HG03558 (cell line): ENCODE data around the gene FCER1G.
"Not testable (repeated sequence)": the region's sequence is repeated elsewhere in the genome, so short reads cannot be mapped to it uniquely, and the experiment has no call there.

Experiments used
- ATAC-seq: cut with Tn5 transposase; IDR thresholded peaks from one replicate; pipeline ENCODE4 v1.9.1; 2021; ENCODE audit warnings: moderate number of reproducible peaks; ENCODE audit not compliant: unreplicated experiment; ENCODE audit errors: extremely low read depth

FCER1G gene

DNA sequence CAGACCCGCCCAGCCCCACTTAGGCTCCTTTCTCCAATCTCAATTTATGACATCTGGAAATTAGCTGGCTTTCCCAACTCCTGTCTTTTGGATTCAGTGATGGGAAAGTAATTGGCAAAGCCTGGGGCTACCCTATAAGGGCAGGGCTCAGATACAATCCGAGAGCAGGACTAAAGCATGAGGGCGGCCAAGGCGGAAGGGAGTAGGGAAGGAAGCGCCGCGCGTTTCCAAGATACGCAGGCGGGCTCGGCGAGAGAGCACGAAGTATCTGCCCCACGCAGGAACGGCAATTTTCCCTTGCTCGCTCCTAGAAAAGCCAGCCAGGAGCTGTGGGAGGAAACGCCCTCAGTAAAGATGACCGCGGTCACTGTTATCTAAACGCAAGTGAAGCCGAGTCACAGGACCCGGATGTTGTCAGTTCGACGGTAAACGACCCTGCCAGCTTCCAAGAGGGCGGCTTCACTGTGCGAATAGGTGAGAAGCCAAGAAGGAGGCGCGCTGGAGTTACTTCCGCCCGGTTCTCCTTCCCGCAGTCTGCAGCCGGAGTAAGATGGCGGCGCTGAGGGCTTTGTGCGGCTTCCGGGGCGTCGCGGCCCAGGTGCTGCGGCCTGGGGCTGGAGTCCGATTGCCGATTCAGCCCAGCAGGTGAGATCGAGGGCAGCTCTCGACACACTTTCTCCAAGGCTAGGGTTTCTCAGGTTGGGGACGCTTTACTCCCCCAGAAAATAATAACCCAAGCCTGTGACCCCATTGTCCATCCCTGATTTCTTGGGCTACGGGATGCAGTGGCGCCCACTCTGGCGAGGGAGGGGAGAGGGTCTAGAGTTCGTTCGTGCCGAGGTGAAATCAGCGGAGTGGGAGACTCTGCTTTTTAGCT lies 13.0 kb upstream of the FCER1G start, which contains the start of gene NDUFS2:
TSS of gene NDUFS2 (plus strand) at position 532 of the 877 bp plus-strand sequence. CDS start at position 551, 19 bp downstream.
- ATAC-seq, result peak; percentile 64

DNA sequence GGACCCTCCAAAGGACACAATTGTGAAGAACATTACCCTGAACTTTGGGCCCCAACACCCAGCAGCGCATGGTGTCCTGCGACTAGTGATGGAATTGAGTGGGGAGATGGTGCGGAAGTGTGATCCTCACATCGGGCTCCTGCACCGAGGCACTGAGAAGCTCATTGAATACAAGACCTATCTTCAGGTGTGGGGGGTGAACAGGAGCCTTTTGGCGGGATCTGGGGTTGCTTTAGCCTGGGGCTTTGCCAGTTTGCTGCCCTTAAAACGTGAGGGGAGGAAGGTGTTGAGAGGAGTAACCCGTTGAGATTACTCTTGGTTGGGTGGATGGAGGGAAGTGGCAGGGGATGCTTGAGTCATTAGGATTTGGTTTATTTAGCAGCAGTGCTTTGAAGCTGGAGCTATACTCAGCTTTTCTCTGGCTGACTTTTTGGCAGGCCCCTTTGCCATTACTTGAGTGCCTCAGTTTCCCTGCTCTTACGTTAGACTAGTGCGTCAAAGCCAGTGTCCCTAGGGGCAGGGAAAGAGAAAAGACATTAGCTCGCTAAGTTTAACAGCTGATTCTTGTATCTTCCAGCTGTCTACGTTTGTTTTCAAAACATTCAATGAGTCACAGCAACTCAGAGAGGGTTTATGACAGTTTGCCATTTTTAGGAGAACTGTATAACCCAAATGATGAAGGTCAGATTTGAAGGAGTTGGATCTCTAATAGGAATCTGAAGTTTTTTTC lies 8.5 kb upstream of the FCER1G start:
- ATAC-seq, result no peak

DNA sequence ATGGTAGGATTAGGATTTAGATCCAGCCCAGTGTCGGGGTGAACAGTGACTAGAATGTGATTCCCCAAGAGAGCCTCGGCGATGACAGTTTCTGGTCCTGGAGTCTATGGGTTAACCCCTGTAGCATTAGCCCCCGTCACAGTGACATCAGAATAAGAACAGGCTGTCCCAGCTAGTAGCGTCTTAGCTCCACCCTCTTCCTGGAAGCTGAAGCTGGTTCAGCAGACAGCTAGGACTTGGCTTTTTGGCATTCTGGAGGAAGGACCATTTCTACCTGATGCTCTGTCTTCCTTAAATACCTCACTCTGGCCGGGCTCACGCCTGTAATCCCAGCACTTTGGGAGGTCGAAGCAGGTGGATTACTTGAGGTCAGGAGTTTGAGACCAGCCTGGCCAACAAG lies 7.9 kb upstream of the FCER1G start:
- ATAC-seq, result no peak

DNA sequence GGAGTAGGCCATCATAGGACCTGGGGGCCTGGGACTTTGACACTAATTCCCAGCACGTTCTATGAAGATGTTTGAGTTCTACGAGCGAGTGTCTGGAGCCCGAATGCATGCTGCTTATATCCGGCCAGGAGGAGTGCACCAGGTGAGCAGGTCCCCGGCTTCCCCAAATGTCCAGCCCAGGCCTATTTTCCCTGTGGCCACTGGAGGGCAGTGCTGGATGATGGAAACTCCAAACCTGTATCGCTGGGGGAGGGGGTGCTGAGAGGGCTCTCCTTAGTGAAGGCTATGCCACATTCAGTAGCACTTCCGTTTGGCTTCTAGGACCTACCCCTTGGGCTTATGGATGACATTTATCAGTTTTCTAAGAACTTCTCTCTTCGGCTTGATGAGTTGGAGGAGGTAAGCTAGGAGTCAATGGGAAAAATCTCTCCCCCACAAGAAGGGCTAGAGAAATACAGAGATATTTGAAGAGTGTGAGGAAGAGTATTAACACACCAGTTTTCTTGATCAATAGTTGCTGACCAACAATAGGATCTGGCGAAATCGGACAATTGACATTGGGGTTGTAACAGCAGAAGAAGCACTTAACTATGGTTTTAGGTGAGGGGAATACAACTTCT lies 5.2 kb upstream of the FCER1G start:
- no peak for ATAC-seq

DNA sequence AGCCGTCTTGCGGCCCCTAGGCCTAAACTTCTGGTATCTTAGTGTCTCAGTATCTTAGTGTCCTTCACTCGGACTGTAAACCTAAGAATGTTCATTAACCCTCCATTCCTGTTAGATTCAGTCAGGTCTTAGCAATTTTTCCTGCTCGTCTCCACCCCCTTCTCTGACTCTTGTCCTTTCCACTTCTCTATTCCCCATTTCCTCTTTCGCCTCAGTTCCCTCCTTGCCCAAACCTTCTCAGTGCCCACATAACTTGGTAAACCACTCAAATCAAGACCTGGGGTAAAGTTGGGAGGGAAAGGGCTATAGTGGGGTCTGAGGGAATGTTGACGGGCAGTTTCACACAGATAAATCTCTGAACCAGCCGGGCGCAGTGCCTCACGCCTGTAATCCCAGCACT lies 726 bp upstream of the FCER1G start:
- no peak for ATAC-seq

DNA sequence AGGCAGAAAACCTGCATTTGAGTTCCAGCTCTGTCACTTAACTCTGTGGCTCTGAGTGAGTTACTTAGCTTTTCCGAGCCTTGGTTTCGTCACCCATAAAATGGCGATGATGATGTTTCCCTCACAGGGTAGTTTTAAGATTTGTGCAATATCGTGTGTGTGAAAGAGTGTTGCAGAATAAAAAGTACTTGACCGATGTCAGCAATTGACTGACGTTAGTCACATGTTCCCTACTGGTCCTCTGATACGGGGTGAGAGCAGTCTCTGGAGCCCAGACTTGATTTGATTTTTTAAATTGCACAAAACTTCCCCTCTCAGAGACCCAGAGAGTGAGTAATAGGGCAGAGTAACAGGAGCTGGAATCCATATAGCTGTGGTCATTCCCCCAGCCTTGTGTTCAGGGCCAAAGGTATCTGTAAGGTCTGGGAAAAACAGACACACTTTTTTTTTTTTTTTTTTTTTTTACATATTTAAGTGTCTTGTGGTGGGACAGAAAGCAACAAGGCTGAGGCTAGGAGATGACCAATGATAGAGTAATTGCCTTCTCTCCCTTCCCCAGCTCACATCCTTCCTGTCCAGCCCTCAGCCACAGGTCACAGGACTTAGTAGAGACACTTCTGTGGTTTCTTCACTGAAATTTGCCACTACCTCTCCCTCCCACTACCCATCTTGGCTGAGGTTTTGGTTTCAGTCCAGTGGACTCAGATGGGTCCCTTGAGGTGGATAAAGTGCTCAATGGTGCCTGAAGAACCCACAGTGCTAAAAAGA lies 2.0 kb downstream of the FCER1G start:
- ATAC-seq, result peak; percentile 58

DNA sequence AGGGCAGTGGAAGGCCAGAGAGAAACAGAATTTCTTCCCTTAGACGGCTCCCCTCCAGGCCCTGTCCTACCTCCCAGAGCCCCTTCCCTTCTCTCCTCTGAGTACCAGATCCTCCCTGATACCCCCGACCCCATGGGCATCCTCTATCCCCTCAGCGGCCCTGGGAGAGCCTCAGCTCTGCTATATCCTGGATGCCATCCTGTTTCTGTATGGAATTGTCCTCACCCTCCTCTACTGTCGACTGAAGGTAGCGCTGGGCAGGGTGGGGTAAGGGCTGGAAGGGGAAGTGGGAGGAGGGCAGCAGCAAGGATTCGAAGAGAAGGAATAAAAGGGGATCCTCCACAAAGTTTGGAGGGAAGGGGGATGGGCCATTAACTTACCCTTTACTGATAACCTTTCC lies 2.7 kb downstream of the FCER1G start:
- no peak for ATAC-seq

DNA sequence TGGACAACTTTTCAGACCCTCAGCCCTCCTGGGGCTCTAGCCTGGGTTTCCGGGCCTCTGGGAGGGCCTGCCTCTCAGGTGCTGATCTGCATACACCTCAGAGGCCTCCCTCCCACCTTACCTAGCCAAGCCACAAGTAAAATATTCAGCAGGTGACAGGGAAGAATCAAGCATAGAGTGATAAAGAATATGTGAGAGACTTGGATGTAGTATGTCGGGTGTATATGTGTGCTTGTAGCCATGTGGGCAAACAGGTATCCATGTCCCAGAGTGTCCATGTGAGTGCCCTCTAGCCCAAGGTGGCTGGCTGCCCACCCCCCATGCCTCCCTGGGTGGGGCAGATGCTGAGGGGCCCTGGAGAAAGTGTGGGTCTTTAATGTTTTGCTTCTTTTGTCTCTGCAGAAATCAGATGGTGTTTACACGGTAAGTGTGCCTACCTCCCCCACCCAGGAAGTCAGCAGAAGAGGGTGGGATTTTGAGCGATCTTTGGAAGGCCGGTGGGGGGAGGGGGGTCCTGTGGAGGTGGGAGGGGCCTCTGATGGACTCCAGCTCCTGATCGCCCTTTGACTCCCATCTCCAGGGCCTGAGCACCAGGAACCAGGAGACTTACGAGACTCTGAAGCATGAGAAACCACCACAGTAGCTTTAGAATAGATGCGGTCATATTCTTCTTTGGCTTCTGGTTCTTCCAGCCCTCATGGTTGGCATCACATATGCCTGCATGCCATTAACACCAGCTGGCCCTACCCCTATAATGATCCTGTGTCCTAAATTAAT lies 3.4 kb downstream of the FCER1G start:
- no peak for ATAC-seq

DNA sequence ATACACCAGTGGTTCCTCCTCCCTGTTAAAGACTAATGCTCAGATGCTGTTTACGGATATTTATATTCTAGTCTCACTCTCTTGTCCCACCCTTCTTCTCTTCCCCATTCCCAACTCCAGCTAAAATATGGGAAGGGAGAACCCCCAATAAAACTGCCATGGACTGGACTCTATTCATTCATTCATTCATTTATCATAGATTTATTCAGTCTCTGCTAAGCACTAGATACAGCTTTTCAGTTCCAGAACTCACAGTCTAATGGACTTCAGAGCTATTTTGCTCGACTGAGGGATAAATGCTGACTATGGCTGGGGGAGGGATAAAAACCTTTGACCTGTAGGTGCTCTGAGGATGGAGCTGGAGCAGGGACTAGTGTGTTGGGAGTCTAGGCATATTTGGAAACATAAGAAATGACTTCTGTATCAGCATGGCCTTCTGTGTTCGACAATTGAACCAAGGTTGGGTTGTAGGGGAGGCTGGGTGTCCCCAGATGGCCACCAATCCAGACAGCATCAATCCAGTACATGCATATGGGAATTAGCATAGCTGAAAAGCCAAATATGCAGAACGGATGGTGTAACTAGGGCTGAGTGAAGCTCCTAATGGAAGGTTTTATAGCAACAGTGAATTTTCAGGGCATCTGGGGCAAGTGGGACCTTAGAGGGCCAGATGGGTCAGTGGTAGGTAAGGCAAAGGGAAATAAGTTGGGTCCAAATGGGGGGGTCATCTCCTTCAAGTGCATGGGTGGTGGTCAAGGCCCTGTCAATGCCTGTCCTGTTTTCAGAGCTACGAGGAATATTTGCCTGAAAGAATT lies 4.2 kb downstream of the FCER1G start:
- ATAC-seq, result no peak

DNA sequence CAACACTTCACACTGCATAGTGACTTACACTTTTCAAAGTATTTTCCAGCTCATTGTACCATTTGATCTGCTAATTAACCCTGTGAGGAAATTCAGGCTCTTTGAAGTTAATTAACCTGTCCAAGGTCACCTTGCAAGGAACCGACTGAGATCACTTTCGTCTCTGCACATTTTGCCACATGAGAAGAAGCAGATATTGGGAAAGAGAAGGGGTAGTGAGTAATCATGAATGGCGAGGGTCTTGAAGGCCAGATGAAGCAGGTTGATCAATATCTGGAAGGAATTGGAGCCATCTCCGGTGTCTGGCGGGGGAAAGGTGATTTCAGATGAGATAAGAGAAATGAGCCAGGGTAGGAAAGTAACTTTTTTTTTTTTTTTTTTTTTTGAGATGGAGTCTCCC lies 4.9 kb downstream of the FCER1G start:
- ATAC-seq, result no peak

DNA sequence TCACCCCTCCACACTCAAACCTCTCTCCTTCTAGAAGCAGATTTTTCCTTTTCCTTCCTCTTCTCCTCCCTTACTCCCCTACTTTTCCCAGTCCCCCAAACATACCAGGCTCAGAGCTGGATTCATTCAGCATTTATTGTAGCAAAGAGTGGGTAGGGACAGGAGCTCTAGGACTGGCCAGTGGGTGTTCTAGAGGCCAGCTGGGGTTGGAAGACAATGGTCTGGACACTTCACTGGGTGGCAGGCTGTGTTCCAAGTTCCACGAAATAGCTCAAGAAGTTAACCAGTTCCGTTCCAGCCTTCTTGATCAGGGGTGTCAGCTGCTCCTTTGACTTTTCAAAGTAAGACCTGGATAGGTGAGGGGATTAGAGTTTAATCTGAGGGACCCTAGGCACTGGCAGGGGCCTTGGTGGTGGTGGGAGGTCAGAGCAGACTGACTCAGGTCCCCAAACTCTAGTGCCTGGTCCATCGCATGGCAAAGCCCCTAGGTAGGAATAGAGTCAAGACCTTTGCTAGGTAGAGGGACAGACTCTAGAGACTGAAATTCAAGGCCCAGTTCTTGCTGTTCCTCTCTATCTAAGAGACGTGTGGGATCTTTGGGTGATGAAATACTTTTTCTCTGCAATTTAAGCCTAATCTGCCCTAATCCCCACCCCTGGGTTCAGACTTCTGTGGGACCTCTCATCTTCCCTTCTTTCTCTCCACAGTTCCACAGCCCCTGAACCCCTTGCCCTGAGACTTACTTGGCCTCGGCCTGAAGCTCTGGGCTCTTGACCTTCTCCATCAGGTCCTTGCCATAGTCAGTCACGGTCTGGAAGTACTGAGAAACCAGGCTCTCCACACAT lies 7.3 kb downstream of the FCER1G start:
- ATAC-seq, result no peak

DNA sequence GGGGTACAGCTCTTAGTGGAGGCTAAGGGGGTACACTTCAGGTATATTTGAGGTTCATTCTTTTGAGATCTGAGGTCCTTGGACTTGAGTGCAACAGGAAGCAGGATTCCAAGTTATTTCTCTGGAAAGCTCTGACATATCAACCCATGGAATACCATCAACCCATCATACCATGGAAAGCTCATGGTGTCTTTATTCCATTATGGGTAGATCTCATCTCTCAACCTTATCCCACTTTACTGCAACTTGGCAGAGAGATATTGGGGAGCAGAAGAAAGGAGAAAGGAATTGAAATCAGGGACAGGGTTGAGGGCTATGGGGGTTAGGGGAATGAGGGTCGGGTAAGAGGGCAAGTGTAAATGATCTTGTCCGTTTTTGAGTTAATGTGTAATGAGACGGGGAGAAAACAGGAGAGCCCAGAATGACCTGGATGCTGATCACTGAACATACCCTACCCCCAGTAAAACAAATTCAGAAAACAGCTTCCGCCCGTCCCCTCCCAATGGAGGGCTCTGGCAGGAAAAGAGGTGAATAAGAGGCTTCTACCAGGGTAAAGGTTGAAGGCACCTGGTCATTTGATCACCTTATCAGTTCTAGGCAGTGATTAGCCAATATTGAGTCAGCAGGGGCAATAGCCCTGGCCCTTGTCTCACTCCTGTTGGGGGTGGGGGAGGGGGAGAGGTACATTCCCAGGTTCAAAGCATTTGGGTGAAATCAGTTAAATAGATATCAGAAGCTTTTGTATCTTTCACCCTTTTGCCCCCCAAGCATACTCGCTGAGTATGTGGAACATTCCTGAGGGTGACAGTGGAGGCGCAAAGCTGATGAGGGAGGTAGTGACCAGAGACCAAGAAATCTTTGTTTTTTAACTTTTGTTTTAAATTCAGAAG lies 9.0 kb downstream of the FCER1G start:
- ATAC-seq, result no peak

DNA sequence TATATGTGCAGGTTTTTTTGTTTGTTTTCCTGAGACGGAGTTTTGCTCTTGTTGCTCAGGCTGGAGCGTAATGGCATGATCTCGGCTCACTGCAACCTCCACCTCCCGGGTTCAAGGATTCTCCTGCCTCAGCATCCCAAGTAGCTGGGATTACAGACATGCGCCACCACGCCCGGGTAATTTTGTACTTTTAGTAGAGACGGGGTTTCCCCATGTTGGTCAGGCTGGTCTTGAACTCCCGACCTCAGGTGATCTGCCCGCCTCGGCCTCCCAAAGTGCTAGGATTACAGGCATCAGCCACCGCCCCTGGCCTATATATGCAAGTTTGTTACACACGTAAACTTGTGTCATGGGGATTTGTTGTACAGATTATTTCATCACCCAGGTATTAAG lies 9.6 kb downstream of the FCER1G start:
- ATAC-seq, result not testable (repeated sequence)

DNA sequence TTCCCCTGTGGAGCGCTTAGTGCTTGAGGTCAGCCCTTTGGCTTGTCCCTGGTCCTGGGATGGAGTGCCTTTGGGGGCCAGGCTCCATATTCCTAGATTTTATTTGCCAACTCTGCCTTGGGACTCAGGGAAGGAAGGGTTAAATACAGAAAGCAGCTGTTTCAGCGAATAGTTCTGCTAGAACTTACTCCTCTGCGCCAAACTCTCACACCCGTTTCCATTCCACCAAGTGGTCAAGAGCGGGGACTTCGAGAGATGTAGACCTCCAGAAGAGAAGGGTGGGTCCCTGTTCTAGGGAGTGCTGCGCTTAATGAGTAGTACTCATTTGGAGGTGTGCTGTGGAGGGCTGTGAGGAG lies 10.1 kb downstream of the FCER1G start:
- no peak for ATAC-seq

DNA sequence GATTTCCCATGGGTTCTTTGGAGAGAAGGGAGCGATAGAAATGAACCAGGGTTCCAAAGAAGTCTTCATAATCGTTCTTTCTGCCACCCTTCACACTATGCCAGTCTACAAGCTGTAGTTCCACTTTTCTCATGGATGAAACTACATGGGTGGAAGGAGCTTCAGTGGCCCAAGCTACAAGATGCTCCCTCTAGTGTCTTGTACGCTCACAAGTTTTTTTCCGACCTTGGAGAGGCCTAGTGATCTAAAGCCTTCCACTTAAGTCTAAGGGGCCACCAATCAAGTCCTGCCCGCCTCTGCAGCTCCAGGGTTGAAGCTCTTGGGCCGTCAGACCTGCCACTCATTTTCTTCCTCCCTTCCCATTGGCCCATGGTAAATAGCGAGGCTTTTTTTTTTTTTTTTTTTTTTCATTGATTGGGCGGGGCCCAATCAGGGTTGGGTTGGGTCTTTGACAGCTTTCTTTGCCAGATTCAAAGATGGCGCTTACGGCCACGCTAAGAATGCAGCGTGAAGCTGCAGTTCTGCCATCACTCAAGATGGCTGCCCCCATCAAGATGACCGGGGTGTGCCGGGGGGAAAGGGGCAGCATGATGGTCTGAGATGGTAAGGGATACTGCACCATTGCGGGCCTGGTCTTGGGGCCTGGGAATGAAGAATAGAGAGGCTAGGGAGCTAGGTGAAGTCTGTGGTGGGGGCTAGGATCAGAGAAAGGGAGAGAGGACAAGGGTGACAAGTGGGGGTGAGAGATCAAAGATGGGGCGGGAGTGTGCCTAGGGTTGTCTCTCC lies 10.6 kb downstream of the FCER1G start, which contains the start of gene TOMM40L:
TSS of gene TOMM40L (plus strand) at position 527 of the 786 bp plus-strand sequence. CDS start 430 bp downstream, outside the sequence.
- peak; percentile 89 for ATAC-seq

DNA sequence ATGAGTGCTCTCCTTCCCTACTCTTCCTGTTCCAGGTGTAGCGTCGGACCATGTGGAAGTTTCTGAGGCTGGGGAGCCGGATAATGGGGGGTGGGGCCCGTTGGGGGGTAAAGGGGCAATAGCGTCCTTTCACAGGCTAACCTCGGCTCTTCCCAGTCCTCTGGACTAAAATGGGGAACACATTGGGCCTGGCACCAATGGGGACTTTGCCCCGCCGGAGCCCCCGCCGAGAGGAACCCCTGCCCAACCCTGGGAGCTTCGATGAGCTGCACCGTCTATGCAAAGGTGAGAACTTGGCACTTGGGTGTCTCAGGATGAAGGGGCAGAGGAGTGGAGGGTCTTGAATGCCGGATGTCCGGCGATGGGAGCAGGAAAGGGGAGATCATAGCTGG lies 11.2 kb downstream of the FCER1G start:
- no peak for ATAC-seq
